SJCRH30 (cell line): ENCODE measurements around the gene UBE2L6. TPM values are rescaled to one million over a fixed set of nuclear protein-coding genes. Genes with fewer than 3 reads are reported as not detected.

Source experiments
- DNase-seq, 2 experiments: peaks; one replicate each; pipeline ENCODE4 v3.0.0-alpha.2; 2015 to 2020
- H3K27ac ChIP-seq: fragments of 250-450 bp; sonication (Bioruptor Pico); 2 replicates; pipeline ENCODE4 v1.5.1; 2020; ENCODE audit warnings: mild to moderate bottlenecking, moderate library complexity
- H3K27me3 ChIP-seq: fragments of 250-450 bp; sonication (Bioruptor Pico); 2 replicates; pipeline ENCODE4 v1.5.1; 2020; ENCODE audit warnings: mild to moderate bottlenecking, moderate library complexity
- H3K36me3 ChIP-seq: fragments of 250-450 bp; sonication (Bioruptor Pico); 2 replicates; pipeline ENCODE4 v1.5.1; 2020; ENCODE audit warnings: mild to moderate bottlenecking, moderate library complexity
- H3K4me1 ChIP-seq: fragments of 250-450 bp; sonication (Bioruptor Pico); 2 replicates; pipeline ENCODE4 v1.5.1; 2020; ENCODE audit warnings: mild to moderate bottlenecking, moderate library complexity
- H3K4me3 ChIP-seq: fragments of 250-450 bp; sonication (Bioruptor Pico); 2 replicates; pipeline ENCODE4 v1.5.1; 2020; ENCODE audit warnings: mild to moderate bottlenecking, moderate library complexity
- H3K9me3 ChIP-seq: fragments of 250-450 bp; sonication (Bioruptor Pico); replicated peaks from 2 replicates; pipeline ENCODE4 v1.5.1; 2020; ENCODE audit warnings: mild to moderate bottlenecking, moderate library complexity
- total RNA-seq: library from RNA; depleted of rRNA; stranded (reverse); fragments of >200 nt; shearing (Covaris generic); gene quantifications from 2 replicates; pipeline ENCODE4 v1.2.3, GENCODE V29; 2014; rRNA removed

UBE2L6 gene
- total RNA-seq, 1 experiment from 2014 or later: 39.9 TPM

- no peak for DNase-seq
- no peak overlapping the region for H3K4me3 ChIP-seq
- H3K27me3 ChIP-seq: no peaks in the 10 kb centered on the region
- H3K27ac ChIP-seq: no peak overlapping the region
- no peaks in the 10 kb centered on the region for H3K4me1 ChIP-seq
- no peaks in the 10 kb centered on the region for H3K36me3 ChIP-seq
- no peaks in the 10 kb centered on the region for H3K9me3 ChIP-seq
These were observed 61.0 kb downstream of the UBE2L6 start for GRCh38 chr11:57506522-57506921.

GRCh38 chr11:57504511-57504910, 63.0 kb downstream of the UBE2L6 start:
- Histone ChIP-seq H3K27me3 (no peaks in the 10 kb centered on the region), H3K4me1 (peaks cover 8% of the 10 kb centered on the region; the same call in 1 of the 2 replicates), H3K36me3 (no peaks in the 10 kb centered on the region), H3K4me3 (no peak overlapping the region), H3K27ac (no peak overlapping the region), H3K9me3 (no peaks in the 10 kb centered on the region)
- no peak for DNase-seq

DNA sequence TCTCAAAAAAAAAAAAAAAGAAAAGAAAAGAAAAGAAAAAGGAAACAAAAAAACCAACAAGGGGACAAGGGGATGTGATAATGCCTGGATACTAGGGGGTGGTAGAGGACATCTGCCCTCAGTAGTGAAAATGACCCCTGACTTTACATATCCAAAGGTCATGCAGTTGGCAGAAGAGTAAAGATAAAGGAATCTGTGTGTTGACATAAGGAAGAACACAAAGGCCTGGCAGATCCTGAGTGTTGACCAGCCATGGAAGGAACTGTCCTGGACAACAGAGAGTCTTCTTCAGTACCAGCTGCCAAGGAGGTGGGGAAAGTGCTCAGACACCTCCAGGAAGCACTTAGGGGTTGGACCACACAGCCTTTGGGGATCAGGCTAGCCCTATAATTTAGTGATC, 64.6 kb downstream of the UBE2L6 start:
- H3K9me3 ChIP-seq: no peaks in the 10 kb centered on the region
- peaks cover 8% of the 10 kb centered on the region; the same call in 1 of the 2 replicates for H3K4me1 ChIP-seq
- no peak overlapping the region for H3K27ac ChIP-seq
- no peak for DNase-seq
- H3K36me3 ChIP-seq: no peaks in the 10 kb centered on the region
- H3K4me3 ChIP-seq: no peak overlapping the region
- no peaks in the 10 kb centered on the region for H3K27me3 ChIP-seq

GRCh38 chr11:57502376-57502775, 65.1 kb downstream of the UBE2L6 start:
- Histone ChIP-seq H3K4me3 (no peak overlapping the region), H3K27ac (no peak overlapping the region), H3K27me3 (no peaks in the 10 kb centered on the region), H3K4me1 (peaks cover 8% of the 10 kb centered on the region; the same call in 1 of the 2 replicates), H3K36me3 (no peaks in the 10 kb centered on the region), H3K9me3 (no peaks in the 10 kb centered on the region)
- no peak for DNase-seq

DNA sequence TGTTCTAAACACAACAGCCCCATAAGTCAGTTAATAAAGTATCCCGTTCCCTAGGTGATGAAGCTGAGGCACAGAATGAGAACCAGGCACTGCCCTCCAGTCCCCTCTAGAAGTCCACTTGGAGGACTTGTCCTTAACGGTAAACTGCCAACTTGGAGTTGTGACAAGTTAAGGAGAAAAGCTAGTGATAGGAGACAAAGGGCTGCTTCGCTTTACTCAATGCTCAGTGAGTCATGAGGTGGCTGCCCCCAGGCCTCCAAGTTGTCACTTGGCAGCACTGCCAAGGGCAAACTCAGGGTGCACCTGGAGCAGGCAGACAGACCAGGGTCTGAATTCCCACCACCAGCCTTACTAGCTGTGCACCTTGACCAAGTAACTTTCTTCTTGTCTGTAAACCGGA, 65.5 kb downstream of the UBE2L6 start:
- Histone ChIP-seq H3K36me3 (no peaks in the 10 kb centered on the region), H3K27me3 (no peaks in the 10 kb centered on the region), H3K4me1 (peaks cover 8% of the 10 kb centered on the region; the same call in 1 of the 2 replicates), H3K4me3 (no peak overlapping the region), H3K9me3 (no peaks in the 10 kb centered on the region), H3K27ac (no peak overlapping the region)
- no peak for DNase-seq

Other genes with a start within 250 kb of the UBE2L6 start
- gene TNKS1BP1, start 242.7 kb downstream of the UBE2L6 start, total RNA-seq: 53.5 and 70.9 TPM in 2 replicates
- gene SSRP1, start 231.8 kb downstream of the UBE2L6 start, total RNA-seq: 248 and 249 TPM in 2 replicates
- not detected in 2 replicates for gene P2RX3, start 229.3 kb downstream of the UBE2L6 start, total RNA-seq
- gene PRG3, start 186.5 kb downstream of the UBE2L6 start, total RNA-seq: not detected in 2 replicates
- not detected in 2 replicates for gene PRG2, start 177.0 kb downstream of the UBE2L6 start, total RNA-seq
- 0.12 TPM in 1 of 2 replicates, not detected in the other for gene SLC43A3, start 140.6 kb downstream of the UBE2L6 start, total RNA-seq
- 0.26 and 0.35 TPM in 2 replicates for gene RTN4RL2, start 107.1 kb downstream of the UBE2L6 start, total RNA-seq
- 8.8 and 9.5 TPM in 2 replicates for gene SLC43A1, start 52.0 kb downstream of the UBE2L6 start, total RNA-seq
- 93.2 and 147 TPM in 2 replicates for gene TIMM10, start 36.9 kb downstream of the UBE2L6 start, total RNA-seq
- gene SMTNL1, start 30.1 kb downstream of the UBE2L6 start, total RNA-seq: 4.5 and 5.6 TPM in 2 replicates
- 12.3 and 13.8 TPM in 2 replicates for gene SERPING1, start 30.0 kb upstream of the UBE2L6 start, total RNA-seq
- 0.04 TPM in 1 of 2 replicates, not detected in the other for gene YPEL4, start 82.2 kb upstream of the UBE2L6 start, total RNA-seq
- 26.5 and 27.4 TPM in 2 replicates for gene CLP1, start 90.1 kb upstream of the UBE2L6 start, total RNA-seq
- 45.6 and 46.6 TPM in 2 replicates for gene ZDHHC5, start 100.4 kb upstream of the UBE2L6 start, total RNA-seq
- gene MED19, start 144.5 kb upstream of the UBE2L6 start, total RNA-seq: 28.1 and 28.6 TPM in 2 replicates
- gene TMX2, start 144.9 kb upstream of the UBE2L6 start, total RNA-seq: 125 and 132 TPM in 2 replicates
- gene SELENOH, start 173.8 kb upstream of the UBE2L6 start, total RNA-seq: 116 and 133 TPM in 2 replicates
- gene BTBD18, start 184.1 kb upstream of the UBE2L6 start, total RNA-seq: 0.02 TPM in 1 of 2 replicates, not detected in the other
- gene CTNND1, start 194.1 kb upstream of the UBE2L6 start, total RNA-seq: 94.9 and 95.9 TPM in 2 replicates